ENCODE data around the gene HIPK2. TPM values are rescaled to one million over a fixed set of nuclear protein-coding genes. Genes with fewer than 3 reads are reported as not detected.

HIPK2 gene
- polyA plus RNA-seq, 1 donor: 9.6 TPM

- DNase-seq (ENCODE audit: low read depth): no peak
Measured at GRCh38 chr7:139695588-139695987, 82.2 kb downstream of the HIPK2 start.

DNA sequence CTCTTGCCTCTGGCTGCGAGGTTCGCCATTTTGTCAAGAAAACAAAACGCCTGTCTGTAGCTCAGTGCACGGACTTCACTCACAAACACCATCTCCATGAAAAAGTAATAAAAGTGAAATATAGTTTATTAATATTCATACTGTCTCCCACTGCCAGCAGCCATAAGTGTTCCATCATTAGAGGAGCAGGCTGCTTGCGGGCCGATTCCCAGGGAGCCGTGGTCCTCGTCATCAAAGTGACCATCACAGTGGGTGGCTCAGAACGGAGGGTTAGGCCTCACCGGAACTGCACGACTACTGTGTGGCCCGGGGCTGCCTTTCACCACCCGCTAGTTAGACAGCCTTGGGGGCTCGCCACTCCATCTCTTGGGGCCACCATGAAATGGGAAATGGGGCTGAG lies 82.7 kb downstream of the HIPK2 start:
- DNase-seq (ENCODE audit: low read depth): no peak

GRCh38 chr7:139694389-139694676 lies 83.5 kb downstream of the HIPK2 start:
- DNase-seq (ENCODE audit: low read depth): no peak

DNA sequence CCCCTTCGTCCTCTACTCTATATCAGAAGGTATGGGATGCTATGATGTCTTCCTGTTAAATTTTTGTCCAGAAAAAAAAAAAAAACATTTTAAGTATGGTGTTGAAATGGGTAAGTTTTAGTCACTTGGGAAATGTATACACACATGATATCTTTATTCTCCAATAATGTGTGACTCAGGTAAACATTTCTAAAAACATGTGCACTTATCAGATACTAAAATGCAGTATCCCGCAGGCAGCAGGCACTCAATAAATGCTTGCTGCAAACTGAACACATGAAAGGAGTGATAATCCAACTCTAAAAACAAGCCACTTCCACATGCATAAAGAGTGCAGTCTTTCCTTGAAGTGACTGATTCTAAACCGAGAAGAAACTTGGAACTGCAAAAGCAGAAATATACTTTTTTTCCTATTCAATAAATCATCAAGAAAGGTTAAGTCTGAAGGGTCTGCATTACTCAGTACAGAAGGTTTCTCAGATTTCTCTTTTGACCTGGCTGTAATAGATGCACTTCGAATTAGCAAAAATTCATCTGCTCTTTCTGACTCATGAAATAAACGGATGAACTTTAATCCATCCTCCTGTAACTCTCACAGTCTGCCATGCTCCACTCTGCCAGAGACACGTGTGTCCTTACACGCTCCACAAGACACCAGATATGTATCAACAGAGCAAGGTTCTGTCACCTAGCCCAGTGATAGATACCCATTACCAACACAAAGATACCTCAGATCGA lies 84.0 kb downstream of the HIPK2 start:
- no peak for DNase-seq (ENCODE audit: low read depth)

DNA sequence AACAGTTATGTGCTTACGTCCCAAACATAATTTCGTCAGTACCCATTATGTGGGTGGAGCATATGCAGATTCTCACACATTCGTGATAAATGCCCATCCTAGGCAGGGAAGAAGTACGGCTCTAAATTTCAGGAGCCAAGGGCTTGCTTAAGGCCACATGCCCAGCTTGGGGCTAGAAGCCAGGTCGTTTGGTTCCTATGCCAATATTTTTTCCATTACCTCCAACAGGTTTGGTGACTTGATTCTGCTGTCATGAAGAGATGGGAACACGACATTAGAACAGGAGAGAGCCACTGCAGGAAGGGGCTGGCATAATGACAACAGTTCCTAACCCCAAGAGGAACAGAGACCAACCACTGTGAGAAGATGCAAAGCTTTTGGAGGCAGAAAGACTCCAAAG lies 85.1 kb downstream of the HIPK2 start:
- DNase-seq (ENCODE audit: low read depth): no peak

- DNase-seq (ENCODE audit: low read depth): no peak
Measured at GRCh38 chr7:139691253-139691781, 86.5 kb downstream of the HIPK2 start.

DNA sequence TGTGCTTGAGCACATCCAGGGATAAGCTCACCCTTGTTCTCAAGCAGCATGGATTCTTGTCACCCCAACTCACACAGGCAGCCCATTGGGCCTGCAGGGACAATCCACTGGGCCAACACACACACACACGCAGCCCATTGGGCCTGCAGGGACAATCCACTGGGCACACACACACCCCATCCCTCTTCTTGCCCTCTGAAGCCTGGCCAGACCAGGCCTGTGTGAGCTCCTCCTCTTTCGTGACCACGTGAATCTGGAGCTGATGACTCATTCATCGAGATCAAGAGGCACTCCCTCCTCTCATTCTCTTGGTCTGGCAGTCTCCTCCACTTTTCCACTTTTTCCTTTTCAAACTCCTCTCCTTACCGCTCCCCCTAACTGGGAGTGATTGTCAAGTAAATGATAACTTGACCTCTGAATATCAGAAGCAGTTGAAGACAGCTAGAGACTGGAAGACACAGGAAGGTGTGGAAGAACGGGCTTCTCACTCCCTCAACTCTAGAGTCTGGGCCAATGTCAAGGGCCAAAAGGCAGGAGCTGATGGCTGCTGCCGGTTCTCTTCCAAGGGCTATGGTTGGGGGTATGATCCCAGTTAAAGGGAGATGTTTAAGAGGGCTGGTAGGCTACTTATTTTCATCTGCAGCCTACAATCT lies 89.7 kb downstream of the HIPK2 start:
- no peak for DNase-seq (ENCODE audit: low read depth)

DNA sequence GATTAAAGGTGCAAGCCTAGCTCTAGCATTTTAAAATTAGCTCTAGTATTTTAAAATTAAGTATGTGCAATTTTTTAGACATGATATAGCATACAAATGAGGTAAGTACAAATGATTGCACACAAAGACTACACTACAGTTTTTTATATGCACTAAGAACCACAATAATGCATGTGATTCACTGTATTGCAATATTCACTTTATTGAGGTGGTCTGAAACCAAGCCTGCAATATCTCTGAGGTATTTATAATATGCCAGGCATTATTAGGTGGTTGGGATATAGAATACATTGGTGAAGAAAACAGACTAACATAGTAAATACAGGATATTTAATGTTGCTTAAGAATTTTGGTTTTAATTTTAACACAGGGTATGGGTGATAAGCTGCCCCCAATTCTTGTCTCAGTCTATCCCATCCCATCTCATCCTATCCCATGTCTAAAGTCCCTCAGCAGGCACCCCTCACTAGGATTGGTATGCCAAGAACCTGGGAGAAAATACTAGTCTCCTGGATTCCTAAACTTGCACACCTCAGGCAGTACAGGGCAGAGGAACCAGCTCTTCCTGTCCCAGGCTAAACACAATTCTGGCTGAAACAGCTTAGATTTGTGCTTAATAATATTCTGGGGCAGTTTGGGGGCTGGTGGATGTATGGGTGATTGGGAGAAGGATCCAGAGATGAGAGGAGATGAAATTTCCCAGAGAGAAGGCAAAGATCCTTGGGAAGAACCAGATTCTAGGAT lies 90.4 kb downstream of the HIPK2 start:
- DNase-seq (ENCODE audit: low read depth): no peak

DNA sequence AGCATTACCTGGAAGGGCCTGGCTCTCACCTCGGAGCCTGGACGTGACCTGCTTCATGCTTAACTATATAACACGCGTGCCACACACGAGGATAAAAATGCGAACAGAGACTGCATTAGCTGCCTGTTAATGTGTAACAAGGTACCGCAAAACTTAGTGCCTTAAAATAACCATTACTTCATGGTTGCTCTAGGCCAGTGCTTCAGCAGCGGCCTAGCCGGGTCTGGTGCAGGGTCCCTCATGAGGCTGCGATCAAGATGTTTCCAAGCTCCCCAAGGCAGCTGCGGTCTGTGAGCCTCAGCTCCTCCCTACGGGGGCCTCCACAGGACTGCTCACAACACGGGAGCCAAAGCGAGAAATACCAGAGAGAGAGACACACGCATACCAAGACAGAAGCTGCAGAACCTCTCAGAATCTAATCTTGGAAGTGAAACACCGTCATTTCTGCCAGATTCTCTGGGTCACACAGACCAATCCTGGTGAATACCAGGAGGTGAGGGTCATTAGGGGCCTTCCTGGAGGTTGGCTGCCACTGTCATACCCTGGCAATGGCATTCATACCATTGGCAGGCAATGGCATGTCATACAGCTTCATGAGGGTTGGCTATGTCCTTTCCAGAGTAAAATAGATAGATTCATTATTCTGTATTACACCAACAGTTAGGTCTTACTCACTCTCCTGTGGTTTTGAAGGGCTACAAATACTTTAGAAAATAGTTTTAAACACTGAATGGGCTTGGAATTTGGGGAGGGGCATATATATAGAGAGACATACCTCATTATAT lies 94.5 kb downstream of the HIPK2 start:
- no peak for DNase-seq (ENCODE audit: low read depth)

- DNase-seq (ENCODE audit: low read depth): no peak
Measured at GRCh38 chr7:139682136-139683013, 95.4 kb downstream of the HIPK2 start.

DNA sequence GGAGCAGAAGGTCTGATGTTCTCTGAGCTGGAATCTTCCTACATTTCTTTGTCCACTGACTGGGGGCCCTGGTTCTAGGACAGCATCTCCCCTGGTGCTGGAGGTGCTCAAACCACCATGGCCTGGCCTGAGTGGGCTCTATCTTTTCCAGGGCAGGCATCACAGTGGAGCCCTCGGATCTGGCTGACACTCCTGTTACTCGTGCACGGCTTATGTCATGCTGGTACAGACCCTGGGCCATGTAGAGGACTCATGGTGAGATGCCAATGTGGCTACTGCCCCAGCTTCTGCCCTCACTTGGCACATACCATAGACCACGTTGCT lies 96.0 kb downstream of the HIPK2 start:
- DNase-seq (ENCODE audit: low read depth): no peak

DNA sequence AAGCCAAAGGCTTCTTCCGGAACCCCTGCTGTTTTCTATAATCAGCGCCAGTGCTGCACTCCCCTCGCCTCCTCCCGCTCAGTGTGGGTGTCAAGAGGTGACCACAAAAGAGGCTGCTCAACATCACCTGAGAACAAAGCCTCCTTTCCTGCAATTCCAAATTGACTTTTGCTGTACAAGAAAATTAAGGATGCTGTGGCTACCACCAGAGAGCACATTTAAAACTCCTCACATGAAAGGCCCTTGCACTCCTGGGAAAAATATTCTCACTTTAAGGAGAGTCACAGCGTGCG lies 96.4 kb downstream of the HIPK2 start:
- no peak for DNase-seq (ENCODE audit: low read depth)

- DNase-seq (ENCODE audit: low read depth): no peak
Measured at GRCh38 chr7:139680676-139681462, 96.9 kb downstream of the HIPK2 start.

- no peak for DNase-seq (ENCODE audit: low read depth)
Measured at GRCh38 chr7:139679731-139680594, 97.8 kb downstream of the HIPK2 start.

GRCh38 chr7:139676390-139676789 lies 101.4 kb downstream of the HIPK2 start:
- no peak for DNase-seq (ENCODE audit: low read depth)

GRCh38 chr7:139675127-139676125 lies 102.4 kb downstream of the HIPK2 start:
- no peak for DNase-seq (ENCODE audit: low read depth)

DNA sequence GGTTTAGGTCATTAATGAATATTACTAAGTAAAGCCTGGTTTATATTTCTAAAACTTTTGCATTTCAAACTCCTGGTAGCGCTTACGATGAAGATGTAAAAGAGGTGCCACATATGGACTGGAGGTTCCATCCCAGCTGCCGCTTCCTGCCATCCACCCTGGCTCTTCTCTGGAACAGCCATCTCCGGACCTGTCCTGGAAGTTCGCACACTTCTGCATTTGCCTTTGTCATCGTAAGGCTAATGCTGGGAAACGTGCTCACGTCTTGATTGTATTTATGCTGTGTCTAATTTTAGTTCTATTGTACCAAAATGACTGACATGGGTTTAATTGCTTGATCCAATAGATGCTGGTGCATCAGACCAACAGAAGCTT lies 103.1 kb downstream of the HIPK2 start:
- DNase-seq (ENCODE audit: low read depth): no peak

DNA sequence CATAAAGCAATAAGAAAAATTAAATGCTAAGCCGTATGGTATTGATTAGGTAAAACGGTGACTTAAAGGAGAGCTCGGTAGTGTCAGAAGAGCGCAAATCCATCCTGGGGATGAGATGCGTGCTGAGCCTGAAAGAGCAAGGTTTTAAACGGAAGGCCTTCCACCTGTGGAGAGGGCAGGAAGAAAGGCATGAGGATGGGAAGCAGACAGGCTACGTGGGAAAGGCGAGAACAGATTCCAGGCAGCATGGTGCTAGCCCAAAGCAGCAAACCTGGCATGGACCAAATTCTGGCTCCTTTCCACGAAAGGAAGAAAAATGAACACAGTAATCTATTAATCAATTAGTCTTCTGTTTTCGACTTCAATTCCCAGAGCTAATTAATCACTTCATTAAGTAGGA lies 103.5 kb downstream of the HIPK2 start:
- no peak for DNase-seq (ENCODE audit: low read depth)
